Endothelial cell of umbilical vein (primary cell): ENCODE measurements around the gene ARV1. TPM values are rescaled to one million over a fixed set of nuclear protein-coding genes. Genes with fewer than 3 reads are reported as not detected.

Source experiments
- BruUV-seq: library from RNA; stranded (reverse); fragments of 400-500 nt; replicated peaks from 2 replicates; lab custom pipeline; 2021; lab: Mats Ljungman, UMichigan
- CTCF ChIA-PET: fragments of 300-600, 350-600 bp; sonication (Branson Sonifier 250); formaldehyde crosslinking; loops from one replicate; lab custom pipeline; 2021; ENCODE audit warnings: antibody characterized with exemption, inconsistent platforms; lab: Charles Lee
- POLR2A ChIA-PET: fragments of 300-600, 350-600 bp; sonication (Branson Sonifier 250); formaldehyde crosslinking; loops from one replicate; lab custom pipeline; 2021; ENCODE audit warnings: antibody characterized with exemption, inconsistent platforms; lab: Charles Lee
- DNase-seq: peaks from one replicate; pipeline ENCODE4 v3.0.0-alpha.2; 2011; ENCODE audit warnings: low read depth, low spot score
- FAIRE-seq: peaks from 2 replicates; lab custom pipeline; 2011; peaks lifted over from hg19 to GRCh38; lab: Jason Lieb, UNC
- H2AFZ ChIP-seq: 2 replicates; pipeline ENCODE4 v1.6.0; 2012; ENCODE audit warnings: low read depth, low read length, control low read depth, inconsistent platforms
- H3K27ac ChIP-seq: 2 replicates; pipeline ENCODE4 v1.5.1; 2011; ENCODE audit warnings: low read depth, mild to moderate bottlenecking, control low read depth, low read length, moderate library complexity; ENCODE audit not compliant: insufficient read depth
- H3K27me3 ChIP-seq, 2 experiments: 2 replicates each; pipeline versions ENCODE4 v1.6.0 to v1.6.1; 2011; ENCODE audit warnings: low read length in 2 of 2, mixed read lengths in 1 of 2; ENCODE audit not compliant: control insufficient read depth in 2 of 2, insufficient read depth in 2 of 2
- H3K36me3 ChIP-seq, 2 experiments: 2 replicates in 1 of 2; 3 replicates in 1 of 2; pipeline ENCODE4 v1.5.1; 2011; ENCODE audit warnings: low read length in 2 of 2, mild to moderate bottlenecking in 1 of 2, moderate library complexity in 1 of 2; ENCODE audit not compliant: control insufficient read depth in 2 of 2, insufficient read depth in 2 of 2; ENCODE audit errors: extremely low read depth in 1 of 2
- H3K4me1 ChIP-seq: 3 replicates; pipeline ENCODE4 v1.5.1; 2011; ENCODE audit warnings: mild to moderate bottlenecking, low read length; ENCODE audit not compliant: control insufficient read depth, insufficient read depth; ENCODE audit errors: extremely low read depth
- H3K4me2 ChIP-seq: 2 replicates; pipeline ENCODE4 v1.6.1; 2011; ENCODE audit warnings: low read length, control low read depth, mixed read lengths; ENCODE audit not compliant: insufficient read depth
- H3K4me3 ChIP-seq, 3 experiments: fragments of 200-600 bp in 1 of 3; sonication (generic), shearing (Covaris generic) in 1 of 3; replicated peaks in 1 of 3; 2 replicates each; pipeline ENCODE4 v1.5.1; 2011 to 2016; ENCODE audit warnings: control low read depth in 3 of 3, low read length in 3 of 3, mild to moderate bottlenecking in 2 of 3, inconsistent platforms in 1 of 3, low read depth in 1 of 3, moderate library complexity in 1 of 3; ENCODE audit not compliant: insufficient read depth in 1 of 3
- H3K79me2 ChIP-seq: 2 replicates; pipeline ENCODE4 v1.6.0; 2012; ENCODE audit warnings: low read length, inconsistent platforms; ENCODE audit not compliant: control insufficient read depth, insufficient read depth
- H3K9ac ChIP-seq: replicated peaks from 2 replicates; pipeline ENCODE3; 2011; ENCODE audit warnings: low read length, control low read depth; ENCODE audit not compliant: insufficient read depth; ENCODE audit errors: extremely low read depth
- H3K9me1 ChIP-seq: replicated peaks from 3 replicates; pipeline ENCODE4 v1.6.0; 2011; ENCODE audit warnings: mild to moderate bottlenecking, low read length; ENCODE audit not compliant: control insufficient read depth, insufficient read depth; ENCODE audit errors: extremely low read depth
- H3K9me3 ChIP-seq: replicated peaks from 2 replicates; pipeline ENCODE4 v1.5.1; 2012; ENCODE audit warnings: low read length, inconsistent platforms; ENCODE audit not compliant: control insufficient read depth, insufficient read depth
- H4K20me1 ChIP-seq: replicated peaks from 2 replicates; pipeline ENCODE3; 2011; ENCODE audit warnings: mild to moderate bottlenecking, low read length; ENCODE audit not compliant: control insufficient read depth, insufficient read depth; ENCODE audit errors: extremely low read depth
- CTCF ChIP-seq, 2 donors: IDR thresholded peaks; 1 replicate in 1 of 2; 2 replicates in 1 of 2; pipeline ENCODE4 v1.5.1; 2011; ENCODE audit warnings: low read length in 2 of 2, mild to moderate bottlenecking in 2 of 2, moderate library complexity in 2 of 2, control low read depth in 1 of 2, inconsistent platforms in 1 of 2, low read depth in 1 of 2; ENCODE audit not compliant: insufficient read depth in 1 of 2; ENCODE audit errors: extremely low read depth in 1 of 2
- EZH2 ChIP-seq: IDR thresholded peaks from 2 replicates; pipeline ENCODE4 v1.6.1; 2012; ENCODE audit warnings: borderline replicate concordance, low read depth, mild to moderate bottlenecking, moderate library complexity, low read length, inconsistent platforms; ENCODE audit not compliant: severe bottlenecking
- FOS ChIP-seq: IDR thresholded peaks from 2 replicates; pipeline ENCODE4 v1.6.1; 2011; ENCODE audit warnings: mild to moderate bottlenecking, low read length, moderate library complexity, borderline replicate concordance; ENCODE audit not compliant: insufficient read depth
- GATA2 ChIP-seq: IDR thresholded peaks from 2 replicates; pipeline ENCODE4 v1.7.0; 2011; ENCODE audit warnings: low read depth, mild to moderate bottlenecking, moderate library complexity, mixed read lengths, low read length; ENCODE audit not compliant: insufficient read length, insufficient read depth
- JUN ChIP-seq: IDR thresholded peaks from 2 replicates; pipeline ENCODE4 v1.6.1; 2011; ENCODE audit warnings: borderline replicate concordance, low read depth; ENCODE audit not compliant: insufficient read length, insufficient read depth
- MAX ChIP-seq: IDR thresholded peaks from 2 replicates; pipeline ENCODE4 v1.6.1; 2011; ENCODE audit not compliant: insufficient read depth, insufficient read length
- MYC ChIP-seq: IDR thresholded peaks from one replicate; pipeline ENCODE4 v1.6.1; 2011; ENCODE audit warnings: mild to moderate bottlenecking, low read depth, low read length
- POLR2A ChIP-seq: IDR thresholded peaks from 2 replicates; pipeline ENCODE4 v1.6.1; 2012; ENCODE audit warnings: low read depth, mild to moderate bottlenecking, control low read depth, low read length
- POLR2AphosphoS5 ChIP-seq: IDR thresholded peaks from 2 replicates; pipeline ENCODE4 v1.6.1; 2012; ENCODE audit warnings: low read depth, mild to moderate bottlenecking, control low read depth, low read length, moderate library complexity; ENCODE audit not compliant: insufficient read depth
- dilution Hi-C: fragments of 300-500 bp; cut with MboI; formaldehyde crosslinking; loops from one replicate; pipeline ENCODE4 v1.15.0; 2019; ENCODE audit warnings: low sequenced_read_pairs; ENCODE audit not compliant: extremely low pct_ligation_motif_present
- intact Hi-C: fragments of 100-400 bp; cut with micrococcal nuclease; formaldehyde crosslinking; loops from one replicate; pipeline ENCODE4 v1.10.0; 2022
- polyA plus RNA-seq, 4 experiments: library from polyadenylated mRNA; depleted of rRNA in 3 of 4; stranded (reverse) in 3 of 4; unstranded in 1 of 4; fragments of >200 nt; gene quantifications; 2 replicates each; pipeline versions ENCODE4 v1.2.1 to v1.2.3, GENCODE V29; 2011 to 2012; ENCODE audit warnings: missing spikeins in 1 of 4
- total RNA-seq: library from RNA; stranded (reverse); gene quantifications from 2 replicates; pipeline ENCODE4 v1.2.3, GENCODE V29; 2021

The ARV1 gene
- total and polyA plus RNA-seq, 2 donors (not counting 3 experiments of a cell fraction or from before 2014, with no cell fraction given): 10.7 to 14.0 TPM

GRCh38 chr1:230950404-230950803, 28.5 kb upstream of the ARV1 start:
- H4K20me1 ChIP-seq: no peaks in the 10 kb centered on the region
- TF ChIP-seq JUN (no peak), MYC (no peak), POLR2A (no peak), POLR2AphosphoS5 (no peak), MAX (no peak), GATA2 (no peak), EZH2 (no peak), FOS (no peak), CTCF (IDR thresholded peaks at IDR 0.05; ENCODE audit: extremely low read depth in 1 of 2, insufficient read depth in 1 of 2, low read depth in 1 of 2, low read length in 2 of 2) (no peak)
- H3K27ac ChIP-seq: no peak overlapping the region
- FAIRE-seq (no peak), DNase-seq (no peak)
- H2AFZ ChIP-seq: no peak overlapping the region
- H3K4me2 ChIP-seq: no peak overlapping the region
- CTCF ChIA-PET: interaction anchor here (1.2 to 1.8 kb wide), 3 partner anchors 9 to 20 kb away, joined by 3 to 5 read pairs (median 3); no protein-coding TSS in a partner anchor
- H3K9ac ChIP-seq: no peak overlapping the region
- H3K4me3 ChIP-seq: no peak overlapping the region
- POLR2A ChIA-PET: no interaction called here
- intact Hi-C loops (no loop called here), dilution Hi-C loops (no loop called here)
- no peaks in the 10 kb centered on the region for H3K27me3 ChIP-seq
- no peaks in the 10 kb centered on the region for H3K36me3 ChIP-seq
- H3K79me2 ChIP-seq: no peaks in the 10 kb centered on the region
- no TSS peak for BruUV-seq
- H3K9me1 ChIP-seq: no peaks in the 10 kb centered on the region
- H3K4me1 ChIP-seq: no peaks in the 10 kb centered on the region
- no peaks in the 10 kb centered on the region for H3K9me3 ChIP-seq
